SK-N-SH treated with all-trans-retinoic acid at 6 μM for 48 hours (cell line): ENCODE results near the gene WFDC1.

Experiments
- ATAC-seq: fragments of 200-7000 bp; cut with Tn5 transposase; 3 replicates; pipeline ENCODE4 v1.9.1; 2020; ENCODE audit warnings: mild to moderate bottlenecking, moderate library complexity
- ARNTL ChIP-seq: fragments of 450-650 bp; formaldehyde crosslinking; IDR thresholded peaks from 2 replicates; pipeline ENCODE4 v1.5.0; 2020; ENCODE audit warnings: low read depth, mild to moderate bottlenecking, moderate library complexity, borderline replicate concordance
- BACH2 ChIP-seq: fragments of 250-450 bp; sonication (Bioruptor Pico); IDR thresholded peaks from 2 replicates; pipeline ENCODE4 v1.9.0; 2021; ENCODE audit warnings: mild to moderate bottlenecking, borderline replicate concordance
- ESRRG ChIP-seq: fragments of 250-450 bp; sonication (Bioruptor Pico); IDR thresholded peaks from 2 replicates; pipeline ENCODE4 v1.6.1; 2021; ENCODE audit warnings: mild to moderate bottlenecking
- GLIS3 ChIP-seq: fragments of 250-450 bp; sonication (Bioruptor Pico); IDR thresholded peaks from 2 replicates; pipeline ENCODE4 v1.5.0; 2020; ENCODE audit warnings: mild to moderate bottlenecking, moderate library complexity
- ISL1 ChIP-seq: fragments of 250-450 bp; sonication (Bioruptor Pico); IDR thresholded peaks from 2 replicates; pipeline ENCODE4 v2.1.2; 2022; ENCODE audit warnings: mild to moderate bottlenecking, moderate library complexity
- OSR1 ChIP-seq: fragments of 250-450 bp; sonication (Bioruptor Pico); IDR thresholded peaks from 2 replicates; pipeline ENCODE4 v1.8.0; 2022; ENCODE audit warnings: moderate library complexity, mild to moderate bottlenecking, inconsistent platforms
- PPARA ChIP-seq: fragments of 250-450 bp; sonication (Bioruptor Pico); IDR thresholded peaks from 2 replicates; pipeline ENCODE4 v1.5.0; 2020; ENCODE audit warnings: mild to moderate bottlenecking, borderline replicate concordance
- SNAI2 ChIP-seq: fragments of 250-450 bp; sonication (Bioruptor Pico); IDR thresholded peaks from 2 replicates; pipeline ENCODE4 v1.5.0; 2020; ENCODE audit warnings: mild to moderate bottlenecking, moderate library complexity
- TCF4 ChIP-seq: fragments of 250-450 bp; sonication (Bioruptor Pico); IDR thresholded peaks from 2 replicates; pipeline ENCODE4 v1.8.0; 2021; ENCODE audit warnings: mild to moderate bottlenecking, moderate library complexity, borderline replicate concordance
- TOX ChIP-seq: fragments of 250-450 bp; sonication (Bioruptor Pico); IDR thresholded peaks from 2 replicates; pipeline ENCODE4 v1.8.0; 2021; ENCODE audit warnings: mild to moderate bottlenecking, moderate library complexity, borderline replicate concordance
- ZFP3 ChIP-seq: fragments of 250-450 bp; sonication (Bioruptor Pico); IDR thresholded peaks from 2 replicates; pipeline ENCODE4 v1.5.0; 2020; ENCODE audit warnings: mild to moderate bottlenecking, moderate library complexity
- ZFP30 ChIP-seq: fragments of 450-650 bp; formaldehyde crosslinking; IDR thresholded peaks from 2 replicates; pipeline ENCODE4 v1.5.0; 2022; ENCODE audit warnings: mild to moderate bottlenecking, moderate library complexity
- ZNF565 ChIP-seq: fragments of 450-650 bp; formaldehyde crosslinking; conservative IDR thresholded peaks from 2 replicates; pipeline ENCODE4 v1.5.0; 2020; ENCODE audit warnings: low read depth, mild to moderate bottlenecking, moderate library complexity
- ZNF70 ChIP-seq: fragments of 450-650 bp; formaldehyde crosslinking; IDR thresholded peaks from 2 replicates; pipeline ENCODE4 v1.5.0; 2020; ENCODE audit warnings: mild to moderate bottlenecking, moderate library complexity
- ZNF8 ChIP-seq: fragments of 450-650 bp; formaldehyde crosslinking; IDR thresholded peaks from 2 replicates; pipeline ENCODE4 v1.5.0; 2020; ENCODE audit warnings: mild to moderate bottlenecking, moderate library complexity
- TF ChIP-seq, protein P1 (sequence below): fragments of 250-450 bp; sonication (Bioruptor Pico); IDR thresholded peaks from 2 replicates; pipeline ENCODE4 v1.8.0; 2020; ENCODE audit warnings: mild to moderate bottlenecking, moderate library complexity, borderline replicate concordance
- TF ChIP-seq, protein P2 (sequence below): fragments of 250-450 bp; sonication (Bioruptor Pico); IDR thresholded peaks from 2 replicates; pipeline ENCODE4 v1.5.1; 2021; ENCODE audit warnings: mild to moderate bottlenecking, moderate library complexity
- TF ChIP-seq, protein P3 (sequence below): fragments of 250-450 bp; sonication (Bioruptor Pico); IDR thresholded peaks from 2 replicates; pipeline ENCODE4 v1.8.0; 2021; ENCODE audit warnings: low read depth, mild to moderate bottlenecking, moderate library complexity, borderline replicate concordance
- TF ChIP-seq, protein P4 (sequence below): fragments of 250-450 bp; sonication (Bioruptor Pico); IDR thresholded peaks from 2 replicates; pipeline ENCODE4 v1.5.1; 2020; ENCODE audit warnings: low read depth, mild to moderate bottlenecking, moderate library complexity
- TF ChIP-seq, protein P5 (sequence below): fragments of 250-450 bp; sonication (Bioruptor Pico); IDR thresholded peaks from 2 replicates; pipeline ENCODE4 v1.5.0; 2020; ENCODE audit warnings: mild to moderate bottlenecking, moderate library complexity

Gene WFDC1

DNA sequence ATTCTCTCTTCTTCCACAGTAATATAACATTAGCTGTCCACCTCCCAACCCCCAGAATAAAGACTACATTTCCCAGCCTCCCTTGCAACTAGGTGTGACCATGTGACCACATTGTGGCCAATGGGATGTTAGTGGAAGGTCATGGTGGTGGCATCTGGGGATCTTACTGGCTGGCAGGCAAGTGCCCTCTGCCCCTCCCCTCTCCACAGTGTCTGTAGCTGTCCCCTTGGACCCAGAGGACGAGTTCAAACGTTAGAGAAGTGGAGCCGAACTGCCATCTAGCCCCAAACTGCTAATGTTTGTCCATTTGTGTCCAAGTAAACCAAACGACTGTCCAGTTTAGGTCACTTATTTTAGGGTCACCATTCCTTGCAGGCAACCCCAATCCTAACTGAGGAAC lies 28.2 kb upstream of the WFDC1 start (continued):
- TF ChIP-seq, protein P1, sequence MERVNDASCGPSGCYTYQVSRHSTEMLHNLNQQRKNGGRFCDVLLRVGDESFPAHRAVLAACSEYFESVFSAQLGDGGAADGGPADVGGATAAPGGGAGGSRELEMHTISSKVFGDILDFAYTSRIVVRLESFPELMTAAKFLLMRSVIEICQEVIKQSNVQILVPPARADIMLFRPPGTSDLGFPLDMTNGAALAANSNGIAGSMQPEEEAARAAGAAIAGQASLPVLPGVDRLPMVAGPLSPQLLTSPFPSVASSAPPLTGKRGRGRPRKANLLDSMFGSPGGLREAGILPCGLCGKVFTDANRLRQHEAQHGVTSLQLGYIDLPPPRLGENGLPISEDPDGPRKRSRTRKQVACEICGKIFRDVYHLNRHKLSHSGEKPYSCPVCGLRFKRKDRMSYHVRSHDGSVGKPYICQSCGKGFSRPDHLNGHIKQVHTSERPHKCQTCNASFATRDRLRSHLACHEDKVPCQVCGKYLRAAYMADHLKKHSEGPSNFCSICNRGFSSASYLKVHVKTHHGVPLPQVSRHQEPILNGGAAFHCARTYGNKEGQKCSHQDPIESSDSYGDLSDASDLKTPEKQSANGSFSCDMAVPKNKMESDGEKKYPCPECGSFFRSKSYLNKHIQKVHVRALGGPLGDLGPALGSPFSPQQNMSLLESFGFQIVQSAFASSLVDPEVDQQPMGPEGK (CRISPR knock-in tag): no peak
- no peak for TF ChIP-seq ZNF8 (CRISPR knock-in tag)

DNA sequence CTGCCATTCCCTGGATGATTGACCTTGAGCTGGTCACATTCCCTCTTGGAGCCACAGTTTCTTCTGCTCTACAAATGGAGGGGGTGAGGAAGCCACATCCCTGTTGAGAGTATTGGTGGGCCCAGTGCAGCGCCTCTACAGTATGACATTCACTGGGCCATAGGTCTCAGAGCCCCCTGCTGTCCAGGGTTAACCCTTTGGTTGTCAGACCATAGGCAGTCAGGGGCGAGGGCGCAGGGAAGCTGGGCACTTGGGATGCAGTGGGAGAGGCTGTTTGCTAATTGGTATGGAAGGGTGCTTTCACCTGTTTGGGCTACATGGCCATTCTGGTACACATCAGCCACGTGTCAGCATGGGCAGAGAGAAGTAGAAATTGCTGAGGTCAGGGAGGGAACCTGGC lies 27.3 kb upstream of the WFDC1 start:
- no peak for TF ChIP-seq ZFP3 (CRISPR knock-in tag)
- TF ChIP-seq, protein P2, sequence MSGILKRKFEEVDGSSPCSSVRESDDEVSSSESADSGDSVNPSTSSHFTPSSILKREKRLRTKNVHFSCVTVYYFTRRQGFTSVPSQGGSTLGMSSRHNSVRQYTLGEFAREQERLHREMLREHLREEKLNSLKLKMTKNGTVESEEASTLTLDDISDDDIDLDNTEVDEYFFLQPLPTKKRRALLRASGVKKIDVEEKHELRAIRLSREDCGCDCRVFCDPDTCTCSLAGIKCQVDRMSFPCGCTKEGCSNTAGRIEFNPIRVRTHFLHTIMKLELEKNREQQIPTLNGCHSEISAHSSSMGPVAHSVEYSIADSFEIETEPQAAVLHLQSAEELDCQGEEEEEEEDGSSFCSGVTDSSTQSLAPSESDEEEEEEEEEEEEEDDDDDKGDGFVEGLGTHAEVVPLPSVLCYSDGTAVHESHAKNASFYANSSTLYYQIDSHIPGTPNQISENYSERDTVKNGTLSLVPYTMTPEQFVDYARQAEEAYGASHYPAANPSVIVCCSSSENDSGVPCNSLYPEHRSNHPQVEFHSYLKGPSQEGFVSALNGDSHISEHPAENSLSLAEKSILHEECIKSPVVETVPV (CRISPR knock-in tag): no peak
- TF ChIP-seq GLIS3 (CRISPR knock-in tag): no peak
- no peak for TF ChIP-seq BACH2 (CRISPR knock-in tag)
- TF ChIP-seq ISL1 (CRISPR knock-in tag): no peak
- TF ChIP-seq, protein P1 (CRISPR knock-in tag): no peak
- TF ChIP-seq OSR1 (CRISPR knock-in tag): no peak
- ATAC-seq: no peak

DNA sequence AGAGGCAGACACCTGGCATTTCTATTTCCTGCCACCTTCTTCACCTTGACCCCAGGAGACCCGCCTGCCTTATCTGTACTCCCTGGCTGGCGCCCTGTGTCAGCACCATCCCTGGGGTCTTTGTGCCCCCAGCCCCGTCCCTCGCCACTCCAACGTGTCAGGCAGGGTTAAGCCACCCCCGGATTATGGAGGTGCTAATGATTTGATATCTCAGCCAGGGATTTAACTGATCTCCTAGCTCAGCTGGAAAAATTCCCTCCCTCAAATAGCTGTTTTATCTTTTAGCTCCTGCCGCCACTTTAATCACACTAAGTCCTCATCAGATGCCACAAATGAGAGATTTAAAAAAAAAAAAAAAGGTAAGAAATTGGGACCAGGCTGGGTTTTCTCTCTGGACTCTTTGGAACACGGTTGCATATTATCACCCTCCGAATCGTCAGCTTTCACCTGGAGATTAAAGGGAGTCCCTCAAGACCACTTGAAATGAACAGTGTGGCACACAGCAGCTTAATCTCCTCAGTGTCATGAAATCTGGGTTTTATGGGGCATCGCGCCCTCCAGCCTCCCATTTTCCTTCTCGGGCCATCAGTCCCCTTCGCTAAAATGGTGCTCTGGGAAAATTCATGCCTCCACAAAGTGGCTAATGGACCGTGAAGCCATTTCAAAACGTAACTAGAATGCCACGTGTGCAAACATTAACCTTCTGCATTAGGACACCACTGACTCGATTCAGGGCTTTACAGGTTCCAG lies 26.2 kb upstream of the WFDC1 start:
- ATAC-seq: no peak
- TF ChIP-seq, protein P2 (CRISPR knock-in tag): no peak
- no peak for TF ChIP-seq ZNF8 (CRISPR knock-in tag)
- TF ChIP-seq, protein P3, sequence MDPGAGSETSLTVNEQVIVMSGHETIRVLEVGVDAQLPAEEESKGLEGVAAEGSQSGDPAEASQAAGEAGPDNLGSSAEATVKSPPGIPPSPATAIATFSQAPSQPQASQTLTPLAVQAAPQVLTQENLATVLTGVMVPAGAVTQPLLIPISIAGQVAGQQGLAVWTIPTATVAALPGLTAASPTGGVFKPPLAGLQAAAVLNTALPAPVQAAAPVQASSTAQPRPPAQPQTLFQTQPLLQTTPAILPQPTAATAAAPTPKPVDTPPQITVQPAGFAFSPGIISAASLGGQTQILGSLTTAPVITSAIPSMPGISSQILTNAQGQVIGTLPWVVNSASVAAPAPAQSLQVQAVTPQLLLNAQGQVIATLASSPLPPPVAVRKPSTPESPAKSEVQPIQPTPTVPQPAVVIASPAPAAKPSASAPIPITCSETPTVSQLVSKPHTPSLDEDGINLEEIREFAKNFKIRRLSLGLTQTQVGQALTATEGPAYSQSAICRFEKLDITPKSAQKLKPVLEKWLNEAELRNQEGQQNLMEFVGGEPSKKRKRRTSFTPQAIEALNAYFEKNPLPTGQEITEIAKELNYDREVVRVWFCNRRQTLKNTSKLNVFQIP (CRISPR knock-in tag): no peak
- no peak for TF ChIP-seq ZNF565
- no peak for TF ChIP-seq ESRRG (CRISPR knock-in tag)
- no peak for TF ChIP-seq ZFP30
- TF ChIP-seq, protein P1 (CRISPR knock-in tag): no peak
- no peak for TF ChIP-seq ZNF70 (CRISPR knock-in tag)
- TF ChIP-seq PPARA (CRISPR knock-in tag): no peak
- TF ChIP-seq TCF4: no peak
- TF ChIP-seq SNAI2 (CRISPR knock-in tag): no peak
- TF ChIP-seq ARNTL (CRISPR knock-in tag): no peak
- TF ChIP-seq TOX: no peak
- TF ChIP-seq, protein P4, sequence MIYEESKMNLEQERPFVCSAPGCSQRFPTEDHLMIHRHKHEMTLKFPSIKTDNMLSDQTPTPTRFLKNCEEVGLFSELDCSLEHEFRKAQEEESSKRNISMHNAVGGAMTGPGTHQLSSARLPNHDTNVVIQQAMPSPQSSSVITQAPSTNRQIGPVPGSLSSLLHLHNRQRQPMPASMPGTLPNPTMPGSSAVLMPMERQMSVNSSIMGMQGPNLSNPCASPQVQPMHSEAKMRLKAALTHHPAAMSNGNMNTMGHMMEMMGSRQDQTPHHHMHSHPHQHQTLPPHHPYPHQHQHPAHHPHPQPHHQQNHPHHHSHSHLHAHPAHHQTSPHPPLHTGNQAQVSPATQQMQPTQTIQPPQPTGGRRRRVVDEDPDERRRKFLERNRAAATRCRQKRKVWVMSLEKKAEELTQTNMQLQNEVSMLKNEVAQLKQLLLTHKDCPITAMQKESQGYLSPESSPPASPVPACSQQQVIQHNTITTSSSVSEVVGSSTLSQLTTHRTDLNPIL (CRISPR knock-in tag): no peak
- no peak for TF ChIP-seq BACH2 (CRISPR knock-in tag)
- TF ChIP-seq OSR1 (CRISPR knock-in tag): no peak
- TF ChIP-seq, protein P5, sequence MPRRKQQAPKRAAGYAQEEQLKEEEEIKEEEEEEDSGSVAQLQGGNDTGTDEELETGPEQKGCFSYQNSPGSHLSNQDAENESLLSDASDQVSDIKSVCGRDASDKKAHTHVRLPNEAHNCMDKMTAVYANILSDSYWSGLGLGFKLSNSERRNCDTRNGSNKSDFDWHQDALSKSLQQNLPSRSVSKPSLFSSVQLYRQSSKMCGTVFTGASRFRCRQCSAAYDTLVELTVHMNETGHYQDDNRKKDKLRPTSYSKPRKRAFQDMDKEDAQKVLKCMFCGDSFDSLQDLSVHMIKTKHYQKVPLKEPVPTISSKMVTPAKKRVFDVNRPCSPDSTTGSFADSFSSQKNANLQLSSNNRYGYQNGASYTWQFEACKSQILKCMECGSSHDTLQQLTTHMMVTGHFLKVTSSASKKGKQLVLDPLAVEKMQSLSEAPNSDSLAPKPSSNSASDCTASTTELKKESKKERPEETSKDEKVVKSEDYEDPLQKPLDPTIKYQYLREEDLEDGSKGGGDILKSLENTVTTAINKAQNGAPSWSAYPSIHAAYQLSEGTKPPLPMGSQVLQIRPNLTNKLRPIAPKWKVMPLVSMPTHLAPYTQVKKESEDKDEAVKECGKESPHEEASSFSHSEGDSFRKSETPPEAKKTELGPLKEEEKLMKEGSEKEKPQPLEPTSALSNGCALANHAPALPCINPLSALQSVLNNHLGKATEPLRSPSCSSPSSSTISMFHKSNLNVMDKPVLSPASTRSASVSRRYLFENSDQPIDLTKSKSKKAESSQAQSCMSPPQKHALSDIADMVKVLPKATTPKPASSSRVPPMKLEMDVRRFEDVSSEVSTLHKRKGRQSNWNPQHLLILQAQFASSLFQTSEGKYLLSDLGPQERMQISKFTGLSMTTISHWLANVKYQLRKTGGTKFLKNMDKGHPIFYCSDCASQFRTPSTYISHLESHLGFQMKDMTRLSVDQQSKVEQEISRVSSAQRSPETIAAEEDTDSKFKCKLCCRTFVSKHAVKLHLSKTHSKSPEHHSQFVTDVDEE (CRISPR knock-in tag): no peak
